Activated CD4-positive, alpha-beta memory T cell treated with anti-CD3 and anti-CD28 coated beads, Interleukin-2, amount 10 ng/mL, durations not matched to agents 7 days and 5 days (primary cell): ENCODE measurements around the gene MBD5. TPM values are rescaled to one million over a fixed set of nuclear protein-coding genes. Genes with fewer than 3 reads are reported as not detected.

Experiments used
- CTCF ChIA-PET: fragments of 350-600 bp; sonication (Branson Sonifier 250); formaldehyde crosslinking; loops from one replicate; lab custom pipeline; 2021; ENCODE audit warnings: antibody characterized with exemption, inconsistent platforms; lab: Charles Lee
- POLR2A ChIA-PET: fragments of 350-600 bp; sonication (Branson Sonifier 250); formaldehyde crosslinking; loops from one replicate; lab custom pipeline; 2021; ENCODE audit warnings: antibody characterized with exemption; lab: Charles Lee
- DNase-seq: peaks from one replicate; pipeline ENCODE4 v3.0.0-alpha.2; 2020
- H3K27ac Mint-ChIP-seq: one replicate; pipeline ENCODE4 v1.8.0; 2021; ENCODE audit warnings: mild to moderate bottlenecking, mixed read lengths
- H3K27me3 Mint-ChIP-seq: one replicate; pipeline ENCODE4 v1.8.0; 2021; ENCODE audit warnings: mixed read lengths
- H3K36me3 Mint-ChIP-seq: one replicate; pipeline ENCODE4 v1.8.0; 2021; ENCODE audit warnings: low read depth, mixed read lengths
- H3K4me1 Mint-ChIP-seq: one replicate; pipeline ENCODE4 v1.8.0; 2021; ENCODE audit warnings: mixed read lengths
- H3K4me3 Mint-ChIP-seq: one replicate; pipeline ENCODE4 v1.8.0; 2021; ENCODE audit warnings: mild to moderate bottlenecking, mixed read lengths
- H3K9me3 Mint-ChIP-seq: one replicate; pipeline ENCODE4 v1.8.0; 2021; ENCODE audit warnings: mixed read lengths
- total RNA-seq, 2 experiments: library from RNA; stranded (reverse); gene quantifications; one replicate each; pipeline ENCODE4 v1.2.3, GENCODE V29; 2021

The MBD5 gene
- total RNA-seq, 2 experiments from 2014 or later: 30.7 to 35.8 TPM

DNA sequence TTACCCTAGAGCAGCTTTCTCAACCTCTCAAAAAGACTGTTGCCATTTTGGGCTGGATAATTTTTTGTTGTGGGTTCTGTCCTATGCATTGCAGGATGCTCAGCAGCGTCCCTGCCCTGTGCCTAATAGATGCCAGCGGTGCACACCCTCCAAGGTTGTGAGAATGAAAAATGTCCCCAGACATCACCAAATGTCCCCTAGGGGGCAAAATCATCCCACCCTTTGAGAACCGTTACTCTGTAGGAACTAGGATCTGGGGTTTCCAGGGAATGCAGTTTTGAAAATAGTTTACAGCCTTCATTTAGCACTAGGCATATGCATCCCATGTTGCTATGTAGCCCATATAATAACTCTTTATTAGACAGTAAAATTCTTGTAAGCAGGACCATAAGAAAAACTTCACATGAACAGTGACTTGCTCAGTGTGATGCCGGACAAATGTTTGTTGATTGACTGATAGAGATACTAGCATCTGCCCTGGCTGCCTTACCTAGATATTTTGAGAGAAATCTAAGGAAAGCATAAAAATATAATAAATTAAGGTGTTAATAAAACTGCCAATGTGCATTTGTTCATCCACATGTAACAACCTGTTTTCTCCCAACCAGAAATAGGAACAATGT lies 544.5 kb downstream of the MBD5 start:
- H3K36me3 Mint-ChIP-seq: no peaks in the 10 kb centered on the region
- H3K27ac Mint-ChIP-seq: no peak overlapping the region
- no peak overlapping the region for H3K4me3 Mint-ChIP-seq
- H3K27me3 Mint-ChIP-seq: peaks cover 16% of the 10 kb centered on the region
- ChIA-PET CTCF (no interaction called here), POLR2A (no interaction called here)
- no peaks in the 10 kb centered on the region for H3K9me3 Mint-ChIP-seq
- DNase-seq: no peak
- peaks cover 13% of the 10 kb centered on the region for H3K4me1 Mint-ChIP-seq

Other genes with a start within 250 kb of the MBD5 start
- gene ACVR2A, start 176.1 kb upstream of the MBD5 start, total RNA-seq: 10 to 100 TPM; 14.0 to 15.2 TPM
- gene ORC4, start 354 bp upstream of the MBD5 start, total RNA-seq: 10 to 100 TPM; 28.5 to 29.7 TPM